ENCODE data around the gene TMEM245. TPM values are rescaled to one million over a fixed set of nuclear protein-coding genes. Genes with fewer than 3 reads are reported as not detected.

Gene TMEM245
- total RNA-seq, 1 experiment from 2014 or later = 52.2 TPM

GRCh38 chr9:109046346-109046745 lies 73.4 kb downstream of the TMEM245 start:
- no TSS peak for BruUV-seq (replicated peaks)
- TF ChIP-seq CTCF (IDR thresholded peaks at IDR 0.05; ENCODE audit: unreplicated experiment) = no peak
- Mint-ChIP-seq H3K36me3 (ENCODE audit: insufficient read depth, unreplicated experiment) (peaks cover 12% of the 10 kb centered on the region), H3K4me3 (ENCODE audit: low read depth, unreplicated experiment) (no peak overlapping the region), H3K27me3 (ENCODE audit: unreplicated experiment) (no peaks in the 10 kb centered on the region), H3K4me1 (ENCODE audit: low read depth, unreplicated experiment) (peaks cover 9% of the 10 kb centered on the region), H3K27ac (ENCODE audit: unreplicated experiment) (no peak overlapping the region), H3K9me3 (ENCODE audit: low read depth, unreplicated experiment) (no peaks in the 10 kb centered on the region)
- intact Hi-C loops (cut with micrococcal nuclease; ENCODE audit: unreplicated experiment) = no loop called here
- CTCF ChIA-PET = no interaction called here
- no peak for DNase-seq

- BruUV-seq (replicated peaks) = no TSS peak
- peaks cover 9% of the 10 kb centered on the region for H3K36me3 Mint-ChIP-seq (ENCODE audit: insufficient read depth, unreplicated experiment)
Measured at GRCh38 chr9:109043578-109043977, 76.2 kb downstream of the TMEM245 start.

GRCh38 chr9:109040571-109040970 lies 79.2 kb downstream of the TMEM245 start:
- TF ChIP-seq CTCF (IDR thresholded peaks at IDR 0.05; ENCODE audit: unreplicated experiment) = no peak
- intact Hi-C loops (cut with micrococcal nuclease; ENCODE audit: unreplicated experiment) = no loop called here
- Mint-ChIP-seq H3K4me1 (ENCODE audit: low read depth, unreplicated experiment) (peaks cover 44% of the 10 kb centered on the region), H3K27ac (ENCODE audit: unreplicated experiment) (no peak overlapping the region), H3K9me3 (ENCODE audit: low read depth, unreplicated experiment) (no peaks in the 10 kb centered on the region), H3K36me3 (ENCODE audit: insufficient read depth, unreplicated experiment) (peaks cover 17% of the 10 kb centered on the region), H3K27me3 (ENCODE audit: unreplicated experiment) (no peaks in the 10 kb centered on the region), H3K4me3 (ENCODE audit: low read depth, unreplicated experiment) (no peak overlapping the region)
- DNase-seq = no peak
- BruUV-seq (replicated peaks) = no TSS peak
- CTCF ChIA-PET = no interaction called here

More at GRCh38 chr9:109043578-109043977, 76.2 kb downstream of the TMEM245 start:
- no peaks in the 10 kb centered on the region for H3K27me3 Mint-ChIP-seq (ENCODE audit: unreplicated experiment)
- no peaks in the 10 kb centered on the region for H3K9me3 Mint-ChIP-seq (ENCODE audit: low read depth, unreplicated experiment)
- TF ChIP-seq CTCF (IDR thresholded peaks at IDR 0.05; ENCODE audit: unreplicated experiment) = no peak
- no peak for DNase-seq
- intact Hi-C loops (cut with micrococcal nuclease; ENCODE audit: unreplicated experiment) = no loop called here
- no peak overlapping the region for H3K27ac Mint-ChIP-seq (ENCODE audit: unreplicated experiment)
- no peak overlapping the region for H3K4me3 Mint-ChIP-seq (ENCODE audit: low read depth, unreplicated experiment)
- CTCF ChIA-PET = no interaction called here
- H3K4me1 Mint-ChIP-seq (ENCODE audit: low read depth, unreplicated experiment) = peaks cover 20% of the 10 kb centered on the region

GRCh38 chr9:109039539-109039938 lies 80.2 kb downstream of the TMEM245 start:
- Mint-ChIP-seq H3K27me3 (ENCODE audit: unreplicated experiment) (no peaks in the 10 kb centered on the region), H3K4me1 (ENCODE audit: low read depth, unreplicated experiment) (peaks cover 44% of the 10 kb centered on the region)
- no TSS peak for BruUV-seq (replicated peaks)

More at GRCh38 chr9:109039539-109039938, 80.2 kb downstream of the TMEM245 start:
- Mint-ChIP-seq H3K27ac (ENCODE audit: unreplicated experiment) (no peak overlapping the region), H3K36me3 (ENCODE audit: insufficient read depth, unreplicated experiment) (peaks cover 18% of the 10 kb centered on the region), H3K9me3 (ENCODE audit: low read depth, unreplicated experiment) (no peaks in the 10 kb centered on the region), H3K4me3 (ENCODE audit: low read depth, unreplicated experiment) (no peak overlapping the region)
- intact Hi-C loops (cut with micrococcal nuclease; ENCODE audit: unreplicated experiment) = loop anchor here (10.0 kb wide), 1 partner anchor 275 kb away; no protein-coding TSS in a partner anchor
- DNase-seq = no peak
- no peak for TF ChIP-seq CTCF (IDR thresholded peaks at IDR 0.05; ENCODE audit: unreplicated experiment)
- CTCF ChIA-PET = no interaction called here
